K562 (cell line): ENCODE data around the gene ADAP1. TPM values are rescaled to one million over a fixed set of nuclear protein-coding genes. Genes with fewer than 3 reads are reported as not detected.
A peak's percentile ranks its signal among the peaks of the same experiment; 100 is the strongest.

Experiments used
- ATAC-seq: fragments of 200-7000 bp; cut with Tn5 transposase; 3 replicates; pipeline ENCODE4 v1.9.1; 2020; ENCODE audit warnings: moderate library complexity
- BruUV-seq: library from RNA; stranded (reverse); fragments of 400-500 nt; replicated peaks from 2 replicates; lab custom pipeline; 2021; lab: Mats Ljungman, UMichigan
- CTCF ChIA-PET: fragments of 300-600 bp; formaldehyde crosslinking; extraction: SDS; loops from one replicate; lab custom pipeline; 2021; ENCODE audit warnings: low intra/inter-chr PET ratio; lab: Yijun Ruan, JAX
- POLR2A ChIA-PET: fragments of 300-600, 350-650 bp; sonication (Branson Sonifier 250); formaldehyde crosslinking; extraction: SDS; loops from one replicate; lab custom pipeline; 2021; ENCODE audit warnings: antibody characterized with exemption, inconsistent platforms; lab: Yijun Ruan, JAX
- DNase-seq, 4 experiments: peaks; one replicate each; pipeline versions ENCODE4 v3.0.0 to v3.0.0-alpha.2; 2011 to 2018; ENCODE audit warnings: low spot score in 3 of 4, mixed read lengths in 3 of 4; ENCODE audit errors: extremely low read depth in 1 of 4
- FAIRE-seq: peaks from 2 replicates; lab custom pipeline; 2011; peaks lifted over from hg19 to GRCh38; lab: Jason Lieb, UNC
- H2AFZ ChIP-seq: 2 replicates; pipeline ENCODE4 v1.6.0; 2011; ENCODE audit warnings: low read depth, low read length, control low read depth, inconsistent platforms
- H3K27ac ChIP-seq: fragments of 200-600 bp; 3 replicates; pipeline ENCODE4 v1.8.0; 2011; ENCODE audit warnings: low read depth, mild to moderate bottlenecking, control low read depth, inconsistent platforms, low read length, moderate library complexity, mixed read lengths; ENCODE audit errors: extremely low read depth
- H3K27me3 ChIP-seq, 2 experiments: fragments of 300-600 bp in 1 of 2; 2 replicates in 1 of 2; 3 replicates in 1 of 2; pipeline versions ENCODE4 v1.6.0 to v1.8.0; 2011; ENCODE audit warnings: inconsistent platforms in 2 of 2, low read length in 2 of 2, mild to moderate bottlenecking in 1 of 2, mixed read lengths in 1 of 2, moderate library complexity in 1 of 2; ENCODE audit not compliant: control insufficient read depth in 2 of 2, insufficient read depth in 2 of 2
- H3K36me3 ChIP-seq: fragments of 300-600 bp; 3 replicates; pipeline ENCODE4 v1.8.0; 2011; ENCODE audit warnings: mild to moderate bottlenecking, low read length, inconsistent platforms; ENCODE audit not compliant: control insufficient read depth, insufficient read depth
- H3K4me1 ChIP-seq, 2 experiments: fragments of 200-600 bp in 1 of 2; replicated peaks in 1 of 2; 2 replicates in 1 of 2; 3 replicates in 1 of 2; pipeline versions ENCODE4 v1.5.1 to v1.8.0; 2011; ENCODE audit warnings: inconsistent platforms in 2 of 2, low read length in 2 of 2, mild to moderate bottlenecking in 1 of 2, mixed read lengths in 1 of 2, moderate library complexity in 1 of 2; ENCODE audit not compliant: control insufficient read depth in 2 of 2, insufficient read depth in 2 of 2
- H3K4me2 ChIP-seq: 2 replicates; pipeline ENCODE4 v1.6.1; 2011; ENCODE audit warnings: low read length, control low read depth, inconsistent platforms, mixed read lengths; ENCODE audit not compliant: insufficient read depth
- H3K4me3 ChIP-seq: fragments of 200-600 bp; sonication (generic), shearing (Covaris generic); 2 replicates; pipeline ENCODE4 v1.5.1; 2016; ENCODE audit warnings: control low read depth, inconsistent platforms
- H3K79me2 ChIP-seq: fragments of 200-600 bp; 3 replicates; pipeline ENCODE4 v1.8.0; 2011; ENCODE audit warnings: low read length, inconsistent platforms; ENCODE audit not compliant: control insufficient read depth, insufficient read depth
- H3K9ac ChIP-seq, 2 experiments: 2 replicates each; pipeline versions ENCODE4 v1.6.0 to v1.6.1; 2011; ENCODE audit warnings: low read depth in 2 of 2, low read length in 2 of 2, control low read depth in 1 of 2, inconsistent platforms in 1 of 2, mild to moderate bottlenecking in 1 of 2, mixed read lengths in 1 of 2; ENCODE audit not compliant: insufficient read depth in 1 of 2
- H3K9me1 ChIP-seq: one replicate; pipeline ENCODE4 v1.6.0; 2011; ENCODE audit warnings: inconsistent platforms, mild to moderate bottlenecking, low read length, moderate library complexity; ENCODE audit not compliant: control insufficient read depth, insufficient read depth
- H3K9me3 ChIP-seq: replicated peaks from 2 replicates; pipeline ENCODE4 v1.5.1; 2011; ENCODE audit warnings: low read depth, low read length, inconsistent platforms; ENCODE audit not compliant: control insufficient read depth, insufficient read depth
- H4K20me1 ChIP-seq: replicated peaks from 2 replicates; pipeline ENCODE4 v1.6.1; 2011; ENCODE audit warnings: low read length, inconsistent platforms, mixed read lengths; ENCODE audit not compliant: control insufficient read depth, insufficient read depth
- DPF2 ChIP-seq: fragments of 450-650 bp; IDR thresholded peaks from 2 replicates; pipeline ENCODE4 v1.6.1; 2016
- HES1 ChIP-seq: fragments of 450-650 bp; IDR thresholded peaks from 2 replicates; pipeline ENCODE4 v1.6.1; 2016; ENCODE audit warnings: low read depth, mild to moderate bottlenecking, moderate library complexity
- MYBL2 ChIP-seq, 2 experiments: fragments of 450-650 bp in 1 of 2; sonication (generic) in 1 of 2; formaldehyde crosslinking in 1 of 2; IDR thresholded peaks; 2 replicates each; pipeline versions ENCODE4 v1.6.1 to v1.8.1; 2017 to 2022; ENCODE audit warnings: borderline replicate concordance in 1 of 2, inconsistent platforms in 1 of 2, low read depth in 1 of 2, mild to moderate bottlenecking in 1 of 2, missing genetic modification reagents in 1 of 2, moderate library complexity in 1 of 2
- WGBS: fragments of 100-300 bp; shearing (Covaris generic); methylation state at CpG from one replicate; pipeline ENCODE4 v1.1.6; 2016; ENCODE audit warnings: low coverage, mixed read lengths; ENCODE audit not compliant: insufficient coverage; ENCODE audit errors: missing lambda C conversion rate; 5-methylcytosine and 5-hydroxymethylcytosine counted together
- in situ Hi-C: fragments of 300-500 bp; cut with MboI; formaldehyde crosslinking; loops from 4 replicates; pipeline ENCODE4 v1.15.0; 2018; ENCODE audit warnings: inconsistent platforms, mixed read lengths
- intact Hi-C: fragments of 100-400 bp; cut with micrococcal nuclease; formaldehyde crosslinking; loops from 2 replicates; pipeline ENCODE4 v1.14.2; 2022
- polyA plus RNA-seq, 8 experiments: library from polyadenylated mRNA; depleted of rRNA in 4 of 8; stranded (reverse) in 5 of 8; unstranded in 3 of 8; fragments of >200 nt; fragmentation: Nextera tagmentation in 2 of 8; fragmentation: Illumina TruSeq in 1 of 8; extraction: Ambion mirVana in 2 of 8; extraction: Trizol in 1 of 8; gene quantifications; 2 replicates each; pipeline versions ENCODE4 v1.2.1 to v1.2.3, GENCODE V29; 2011 to 2014; ENCODE audit warnings: inconsistent platforms in 1 of 8, missing spikeins in 1 of 8
- total RNA-seq, 7 experiments: library from RNA; depleted of rRNA in 6 of 7; stranded (reverse); fragments of >200 nt in 6 of 7; fragmentation: Illumina TruSeq in 2 of 7; extraction: Trizol in 2 of 7; gene quantifications; 2 replicates each; pipeline versions ENCODE4 v1.2.1 to v1.2.3, GENCODE V29; 2011 to 2021; ENCODE audit warnings: low replicate concordance in 1 of 7

Gene ADAP1
- total and polyA plus RNA-seq, 9 of the 15 experiments (the other 6 are each of a cell fraction or from before 2014, with no cell fraction given): 0.27 to 1.4 (median 0.52) TPM; not detected in 3

- in situ Hi-C loops: no loop called here
- no peak for ATAC-seq
- Histone ChIP-seq H3K79me2 (no peaks in the 10 kb centered on the region), H3K4me2 (no peak overlapping the region), H4K20me1 (no peaks in the 10 kb centered on the region; the same call in 1 of the 2 replicates), H3K27ac (no peak overlapping the region), H3K4me1 (peaks cover 28 to 75% of the 10 kb centered on the region in 2 experiments), H3K9ac (peak overlapping the region in 1 of 2 experiments; percentile 43; a peak in 1 of 4 replicates), H3K4me3 (no peak overlapping the region), H3K36me3 (peaks cover 22% of the 10 kb centered on the region; the same call in 2 of the 3 replicates), H3K27me3 (peaks cover 9 to 19% of the 10 kb centered on the region in 2 experiments; a peak in 1 of 5 replicates), H2AFZ (no peak overlapping the region), H3K9me1 (no peaks in the 10 kb centered on the region), H3K9me3 (no peaks in the 10 kb centered on the region)
- ChIA-PET POLR2A (interaction anchor here (0.7 to 2.5 kb wide), 8 partner anchors 9 to 74 kb away, joined by 3 to 8 read pairs (median 4); partner anchors contain the start of genes COX19 and GET4), CTCF (no interaction called here)
- WGBS: 56% methylated on average over 7 of the region's 8 CpGs
- BruUV-seq: no TSS peak
- intact Hi-C loops: no loop called here
- FAIRE-seq: no peak
- TF ChIP-seq DPF2 (no peak), MYBL2 (IDR thresholded peaks at IDR 0.05; ENCODE audit: low read depth) (no peak), MYBL2 (CRISPR knock-in tag; IDR thresholded peaks at IDR 0.05; ENCODE audit: borderline replicate concordance) (no peak), HES1 (no peak)
- DNase-seq: no peak
Measured at GRCh38 chr7:901041-901387, 53.5 kb downstream of the ADAP1 start.
